Liver (tissue), 9 donors: ENCODE measurements around the gene CACNA1F. TPM values are rescaled to one million over a fixed set of nuclear protein-coding genes. Genes with fewer than 3 reads are reported as not detected.

ENCODE experiments used
- DNase-seq: peaks from one replicate; pipeline ENCODE4 v3.0.0-alpha.2; 2017; ENCODE audit warnings: low spot score
- H3K27ac ChIP-seq, 2 donors: one replicate each; pipeline ENCODE4 v1.7.0; 2013; ENCODE audit warnings: inconsistent platforms in 2 of 2, low read length in 2 of 2, control low read depth in 1 of 2, low read depth in 1 of 2, mild to moderate bottlenecking in 1 of 2
- H3K27me3 ChIP-seq, 4 donors: one replicate each; pipeline versions ENCODE4 v1.6.1 to v1.7.0; 2013; ENCODE audit warnings: low read length in 3 of 4, inconsistent platforms in 1 of 4, mild to moderate bottlenecking in 1 of 4, moderate library complexity in 1 of 4; ENCODE audit not compliant: control insufficient read depth in 4 of 4, insufficient read depth in 4 of 4
- H3K36me3 ChIP-seq, 4 donors: one replicate each; pipeline versions ENCODE4 v1.6.1 to v1.7.0; 2013; ENCODE audit warnings: low read length in 3 of 4, mild to moderate bottlenecking in 3 of 4, low read depth in 1 of 4, moderate library complexity in 1 of 4; ENCODE audit not compliant: control insufficient read depth in 4 of 4, insufficient read depth in 3 of 4
- H3K4me1 ChIP-seq, 4 donors: one replicate each; pipeline versions ENCODE4 v1.6.1 to v1.7.0; 2013; ENCODE audit warnings: low read length in 3 of 4, mild to moderate bottlenecking in 3 of 4, moderate library complexity in 1 of 4; ENCODE audit not compliant: control insufficient read depth in 4 of 4, insufficient read depth in 4 of 4
- H3K4me3 ChIP-seq, 3 donors: one replicate each; pipeline versions ENCODE4 v1.6.1 to v1.7.0; 2013; ENCODE audit warnings: low read length in 3 of 3, control low read depth in 1 of 3, low read depth in 1 of 3, mild to moderate bottlenecking in 1 of 3
- H3K9ac ChIP-seq, 2 donors: one replicate each; pipeline ENCODE4 v1.7.0; 2013; ENCODE audit warnings: low read length in 2 of 2, mild to moderate bottlenecking in 2 of 2, moderate library complexity in 2 of 2, control low read depth in 1 of 2, low read depth in 1 of 2
- H3K9me3 ChIP-seq, 4 donors: one replicate each; pipeline versions ENCODE4 v1.6.1 to v1.7.0; 2013; ENCODE audit warnings: low read length in 3 of 4; ENCODE audit not compliant: control insufficient read depth in 4 of 4
- ATF3 ChIP-seq: IDR thresholded peaks from 2 replicates; pipeline ENCODE4 v1.6.1; 2016; ENCODE audit warnings: antibody characterized with exemption
- CTCF ChIP-seq: fragments of 150-350 bp; IDR thresholded peaks from 2 replicates; pipeline ENCODE4 v1.5.1; 2017; ENCODE audit warnings: improper control_type of control experiment, low read depth, low read length; ENCODE audit not compliant: missing input control
- EGR1 ChIP-seq, 2 donors: IDR thresholded peaks; 2 replicates each; pipeline ENCODE4 v1.6.1; 2016 to 2018; ENCODE audit warnings: antibody characterized with exemption in 2 of 2, low read depth in 2 of 2
- FOXA1 ChIP-seq: IDR thresholded peaks from 2 replicates; pipeline ENCODE4 v1.6.1; 2016; ENCODE audit warnings: antibody characterized with exemption
- FOXA2 ChIP-seq: IDR thresholded peaks from 2 replicates; pipeline ENCODE4 v1.6.1; 2016; ENCODE audit warnings: antibody characterized with exemption
- GABPA ChIP-seq, 2 donors: IDR thresholded peaks in 1 of 2; conservative IDR thresholded peaks in 1 of 2; 2 replicates each; pipeline ENCODE4 v1.6.1; 2016; ENCODE audit warnings: antibody characterized with exemption in 2 of 2, mild to moderate bottlenecking in 1 of 2, moderate library complexity in 1 of 2
- HNF4A ChIP-seq, 2 donors: conservative IDR thresholded peaks; 2 replicates each; pipeline ENCODE4 v1.6.1; 2016; ENCODE audit warnings: antibody characterized with exemption in 2 of 2, mild to moderate bottlenecking in 2 of 2
- HNF4G ChIP-seq: IDR thresholded peaks from 2 replicates; pipeline ENCODE4 v1.6.1; 2016; ENCODE audit warnings: antibody characterized with exemption
- MAX ChIP-seq: IDR thresholded peaks from 2 replicates; pipeline ENCODE4 v1.6.1; 2016; ENCODE audit warnings: antibody characterized with exemption
- NR2F2 ChIP-seq: IDR thresholded peaks from 2 replicates; pipeline ENCODE4 v1.6.1; 2016; ENCODE audit warnings: antibody characterized with exemption
- RAD21 ChIP-seq, 2 donors: IDR thresholded peaks; 2 replicates each; pipeline ENCODE4 v1.6.1; 2016; ENCODE audit warnings: antibody characterized with exemption in 2 of 2, mild to moderate bottlenecking in 2 of 2
- REST ChIP-seq: IDR thresholded peaks from 2 replicates; pipeline ENCODE4 v1.6.1; 2016; ENCODE audit warnings: antibody characterized with exemption, mild to moderate bottlenecking
- RXRA ChIP-seq, 2 donors: IDR thresholded peaks; 2 replicates each; pipeline ENCODE4 v1.6.1; 2017 to 2018; ENCODE audit warnings: antibody characterized with exemption in 2 of 2, mild to moderate bottlenecking in 1 of 2
- TAF1 ChIP-seq: conservative IDR thresholded peaks from 2 replicates; pipeline ENCODE4 v1.6.1; 2016; ENCODE audit warnings: antibody characterized with exemption, mild to moderate bottlenecking
- YY1 ChIP-seq: IDR thresholded peaks from 2 replicates; pipeline ENCODE4 v1.6.1; 2016; ENCODE audit warnings: antibody characterized with exemption, mild to moderate bottlenecking
- ZBTB33 ChIP-seq: IDR thresholded peaks from 2 replicates; pipeline ENCODE4 v1.6.1; 2016; ENCODE audit warnings: antibody characterized with exemption
- WGBS: extraction: QIAGEN DNeasy Blood & Tissue Kit; methylation state at CpG from one replicate; pipeline ENCODE4 v1.1.7; 2013; 5-methylcytosine and 5-hydroxymethylcytosine counted together
- polyA plus RNA-seq, 2 donors: library from polyadenylated mRNA; stranded (reverse) in 1 of 2; unstranded in 1 of 2; fragments of 200-250 nt in 1 of 2; fragments of >200 nt in 1 of 2; fragmentation: Nextera tagmentation in 1 of 2; extraction: Ambion mirVana in 1 of 2; gene quantifications; one replicate each; pipeline versions ENCODE4 v1.2.1 to v1.2.3, GENCODE V29; 2013 to 2015
- total RNA-seq, 2 donors: library from RNA; depleted of rRNA; stranded (reverse); fragments of >200 nt; gene quantifications; one replicate each; pipeline ENCODE4 v1.2.3, GENCODE V29; 2014
- donor health status: healthy.
- donor health status: healthy.
- donor health status: healthy.
- donor health status: healthy.
- donor health status: healthy.

Gene CACNA1F
- total and polyA plus RNA-seq, 4 donors = 0.03 TPM; not detected in 3

GRCh38 chrX:49226946-49227345 is 6.2 kb downstream of the CACNA1F start (continued):
- TF ChIP-seq RAD21 (IDR thresholded peaks at IDR 0.05) (no peak), GABPA (IDR thresholded peaks at IDR 0.05 in 1 of 2, conservative IDR thresholded peaks at IDR 0.05 in 1 of 2) (no peak)

GRCh38 chrX:49225858-49226257 is 7.3 kb downstream of the CACNA1F start:
- Histone ChIP-seq H3K9me3 (no peaks in the 10 kb centered on the region), H3K27me3 (peaks cover 0 to 2% (median 0%) of the 10 kb centered on the region in 4 donors), H3K4me3 (no peak overlapping the region), H3K27ac (no peak overlapping the region), H3K4me1 (no peaks in the 10 kb centered on the region), H3K9ac (no peak overlapping the region), H3K36me3 (no peaks in the 10 kb centered on the region)
- TF ChIP-seq CTCF = no peak
- TF ChIP-seq FOXA2 = no peak
- no peak for TF ChIP-seq ZBTB33
- TF ChIP-seq FOXA1 = no peak
- no peak for TF ChIP-seq YY1
- TF ChIP-seq TAF1 = no peak
- TF ChIP-seq REST = no peak
- no peak for TF ChIP-seq RAD21 (IDR thresholded peaks at IDR 0.05)
- TF ChIP-seq MAX = no peak
- TF ChIP-seq NR2F2 = no peak
- TF ChIP-seq GABPA (IDR thresholded peaks at IDR 0.05 in 1 of 2, conservative IDR thresholded peaks at IDR 0.05 in 1 of 2) = no peak
- TF ChIP-seq HNF4A (conservative IDR thresholded peaks at IDR 0.05) = no peak
- TF ChIP-seq EGR1 (IDR thresholded peaks at IDR 0.05; ENCODE audit: low read depth in 2 of 2) = no peak
- no peak for TF ChIP-seq HNF4G
- no peak for TF ChIP-seq RXRA (IDR thresholded peaks at IDR 0.05)
- no peak for TF ChIP-seq ATF3
- 63% methylated on average over 14 of the region's 14 CpGs for WGBS
- DNase-seq = no peak
